Astrocyte of the cerebellum (primary cell): ENCODE data around the gene YBEY.

ENCODE experiments used
- DNase-seq: peaks from one replicate; pipeline ENCODE4 v3.0.0-alpha.2; 2011; ENCODE audit warnings: low read depth
- H3K4me3 ChIP-seq: 2 replicates; pipeline ENCODE4 v1.5.1; 2011; ENCODE audit warnings: mild to moderate bottlenecking, low read depth, low read length, moderate library complexity
- CTCF ChIP-seq: IDR thresholded peaks from 2 replicates; pipeline ENCODE4 v1.5.1; 2012; ENCODE audit warnings: low read length, low read depth, moderate library complexity, mild to moderate bottlenecking; ENCODE audit errors: missing control alignments
- in situ Hi-C: cut with HindIII; loops from 2 replicates; pipeline ENCODE4 v1.10.0; 2017; ENCODE audit warnings: low sequenced_read_pairs

Gene YBEY

GRCh38 chr21:46336603-46337002, 50.5 kb downstream of the YBEY start:
- no peak for DNase-seq
- in situ Hi-C loops = no loop called here
- TF ChIP-seq CTCF = no peak
- H3K4me3 ChIP-seq = no peak overlapping the region

GRCh38 chr21:46340998-46341397, 54.9 kb downstream of the YBEY start:
- H3K4me3 ChIP-seq = no peak overlapping the region
- in situ Hi-C loops = no loop called here
- no peak for DNase-seq
- no peak for TF ChIP-seq CTCF

- TF ChIP-seq CTCF = no peak
These were observed 58.2 kb downstream of the YBEY start for GRCh38 chr21:46344219-46344915.

GRCh38 chr21:46345861-46346260, 59.7 kb downstream of the YBEY start:
- in situ Hi-C loops = no loop called here
- H3K4me3 ChIP-seq = no peak overlapping the region
- no peak for TF ChIP-seq CTCF
- DNase-seq = no peak

More at GRCh38 chr21:46344219-46344915, 58.2 kb downstream of the YBEY start:
- no peak overlapping the region for H3K4me3 ChIP-seq
- in situ Hi-C loops = no loop called here
- DNase-seq = no peak

- in situ Hi-C loops = no loop called here
These were observed 60.4 kb downstream of the YBEY start for GRCh38 chr21:46346296-46347202.

GRCh38 chr21:46347203-46347550, 61.0 kb downstream of the YBEY start:
- in situ Hi-C loops = no loop called here
- no peak for DNase-seq
- no peak for TF ChIP-seq CTCF
- H3K4me3 ChIP-seq = no peak overlapping the region

More at GRCh38 chr21:46346296-46347202, 60.4 kb downstream of the YBEY start:
- no peak for DNase-seq
- H3K4me3 ChIP-seq = no peak overlapping the region
- no peak for TF ChIP-seq CTCF
